HG03064 (cell line): ENCODE results near the gene AFF1.

ENCODE experiments used
- ATAC-seq: cut with Tn5 transposase; IDR thresholded peaks from one replicate; pipeline ENCODE4 v1.9.1; 2021; ENCODE audit warnings: low read depth; ENCODE audit not compliant: unreplicated experiment

The AFF1 gene

DNA sequence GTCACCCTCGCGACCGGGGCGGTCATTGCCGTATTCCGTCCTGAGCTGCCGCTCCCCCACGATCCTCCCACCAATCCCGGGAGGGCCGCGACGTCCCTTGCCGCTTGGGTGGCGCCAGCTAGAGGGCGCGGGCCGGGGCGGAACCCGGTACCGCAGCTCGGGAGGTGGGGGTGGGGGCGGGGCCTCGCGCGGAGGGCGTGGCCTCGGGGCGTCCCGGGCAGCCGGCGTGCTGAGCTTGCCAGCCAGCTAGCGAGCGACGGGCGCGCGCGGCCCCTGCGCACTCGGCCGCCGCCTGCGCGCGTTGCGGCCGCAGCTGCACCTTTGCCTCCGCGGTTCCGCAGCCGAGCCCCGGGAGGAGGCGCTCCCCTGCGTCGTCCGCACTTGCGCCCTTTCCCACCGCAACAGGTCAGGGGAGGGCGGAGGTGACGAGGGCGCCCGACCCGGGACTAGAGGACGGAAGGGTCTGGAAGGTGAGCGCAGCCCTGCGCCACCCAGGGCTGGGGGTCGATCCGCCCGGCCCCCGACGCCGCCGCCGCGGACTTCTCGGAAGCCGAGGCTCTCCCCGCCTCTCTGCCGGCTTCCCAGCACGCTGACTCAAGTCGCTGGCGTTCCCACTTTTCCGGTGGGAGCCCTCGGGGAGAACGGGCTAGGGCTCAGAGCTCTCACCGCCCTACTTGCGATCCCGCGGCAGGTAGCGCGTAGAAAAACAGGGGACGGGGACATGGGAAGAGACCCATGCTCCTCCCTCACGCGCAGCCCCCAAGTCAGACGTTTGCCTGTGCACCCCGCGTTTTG, at the start of gene AFF1:
Gene AFF1 (plus strand): TSS at position 241 of the 795 bp plus-strand sequence. CDS start 13,523 bp downstream, outside the sequence.
- peak; percentile 46 for ATAC-seq

- no peak for ATAC-seq
Measured at GRCh38 chr4:86890790-86891189, 44.0 kb upstream of the AFF1 start.

DNA sequence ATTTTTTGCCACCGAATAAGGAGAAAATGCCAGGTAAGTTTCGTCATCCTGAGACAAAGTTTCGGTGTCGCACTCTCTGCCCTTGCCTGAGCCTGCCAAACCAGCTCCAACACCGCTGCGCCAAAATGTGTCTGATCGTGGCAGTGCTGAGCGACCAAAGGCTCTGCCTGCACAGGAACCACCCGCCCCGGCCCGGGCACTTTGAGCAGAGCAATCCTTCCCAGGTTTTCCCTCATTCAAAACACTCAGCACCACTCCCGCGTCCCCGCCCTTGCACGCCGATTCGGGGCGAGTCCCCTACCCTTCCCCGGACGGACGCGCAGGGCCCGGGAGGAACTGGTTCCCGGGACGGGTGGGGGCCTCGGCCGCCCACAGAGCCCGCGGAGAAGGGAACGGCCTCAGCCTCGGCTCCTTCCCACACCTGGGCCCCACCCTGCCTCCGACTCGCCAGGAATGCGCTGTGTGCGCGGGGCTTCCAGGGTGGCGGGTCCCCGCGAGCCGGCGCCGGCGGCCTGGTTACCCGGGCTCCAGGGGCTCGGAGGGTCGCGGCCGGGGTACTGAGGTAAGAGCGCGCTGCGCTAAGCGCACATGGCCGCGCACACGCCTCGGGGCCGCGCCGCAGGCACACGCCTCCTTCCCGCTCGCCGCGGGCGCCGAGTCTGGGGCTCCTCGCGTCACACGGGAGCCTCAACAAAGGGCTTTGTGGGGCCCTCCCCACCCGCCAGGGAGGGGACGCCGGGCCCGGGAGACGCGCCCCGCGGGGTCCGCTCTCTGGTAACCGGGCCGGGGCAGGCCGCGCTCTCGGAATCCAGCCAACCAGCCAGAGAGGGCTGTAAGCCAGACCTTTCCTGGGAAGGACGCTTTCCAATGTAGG, 42.8 kb upstream of the AFF1 start, which contains the start of gene C4orf36:
Gene C4orf36 (minus strand): TSS at position 661 of the 874 bp plus-strand sequence. CDS start 902 bp downstream, outside the sequence.
- peak; percentile 57 for ATAC-seq

- no peak for ATAC-seq
Measured at GRCh38 chr4:86892636-86892960, 42.2 kb upstream of the AFF1 start.

- no peak for ATAC-seq
Measured at GRCh38 chr4:86893136-86893535, 41.7 kb upstream of the AFF1 start.

GRCh38 chr4:86894455-86894854, 40.4 kb upstream of the AFF1 start:
- no peak for ATAC-seq

DNA sequence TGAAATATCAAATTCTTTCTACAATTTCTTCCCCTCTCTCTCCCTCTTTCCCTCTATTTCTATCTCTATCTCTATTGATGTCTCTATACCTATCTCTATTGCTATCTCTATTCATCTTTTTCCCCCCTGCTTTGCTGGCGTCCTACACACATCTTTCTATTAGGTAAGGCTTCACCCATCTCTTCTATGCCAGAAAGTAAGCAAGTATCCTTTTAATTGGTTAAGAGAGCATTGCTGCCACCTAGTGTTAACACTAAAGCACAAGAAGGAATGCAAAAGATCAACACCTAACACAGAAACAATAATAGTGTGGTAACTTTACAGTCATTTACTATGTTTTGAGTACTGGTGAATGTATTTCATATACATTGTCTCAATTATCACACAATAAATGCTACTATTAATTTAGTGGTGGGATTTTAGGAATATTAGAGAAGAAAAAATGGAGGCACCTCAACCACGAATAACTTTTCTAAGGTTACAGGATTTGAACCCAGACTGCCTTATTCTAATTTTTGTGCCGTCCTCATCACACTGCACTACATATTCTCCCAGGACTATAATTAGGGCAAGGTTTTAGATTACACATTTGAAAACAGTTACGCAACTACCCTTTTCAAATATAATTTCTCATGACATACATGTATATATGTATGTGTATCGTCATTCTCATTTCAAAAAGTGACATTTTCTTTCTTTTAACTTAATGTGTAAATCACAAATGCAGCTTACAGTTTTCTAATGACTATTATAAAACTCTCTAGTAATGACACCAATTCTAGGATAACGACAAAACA, 38.9 kb upstream of the AFF1 start:
- no peak for ATAC-seq

GRCh38 chr4:86896596-86896995, 38.2 kb upstream of the AFF1 start:
- no peak for ATAC-seq

DNA sequence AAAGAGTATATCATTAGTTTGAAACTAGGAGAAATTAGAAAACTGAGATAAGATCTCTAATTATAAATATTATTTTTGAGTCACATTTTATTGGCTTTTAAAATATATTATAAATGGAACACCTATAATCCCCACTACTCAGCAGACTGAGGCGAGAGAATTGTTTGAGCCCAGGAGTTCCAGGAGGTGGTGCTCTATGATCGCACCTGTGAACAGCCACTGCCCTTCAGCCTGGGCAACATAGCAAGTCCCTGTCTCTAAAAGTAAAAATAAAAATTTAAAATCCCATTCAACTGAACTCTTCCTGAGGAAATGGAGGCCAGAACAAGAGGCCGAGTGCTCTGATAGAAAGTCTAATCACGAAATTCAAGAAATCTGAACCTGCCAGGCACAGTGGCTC, 36.2 kb upstream of the AFF1 start:
- ATAC-seq, result no peak

DNA sequence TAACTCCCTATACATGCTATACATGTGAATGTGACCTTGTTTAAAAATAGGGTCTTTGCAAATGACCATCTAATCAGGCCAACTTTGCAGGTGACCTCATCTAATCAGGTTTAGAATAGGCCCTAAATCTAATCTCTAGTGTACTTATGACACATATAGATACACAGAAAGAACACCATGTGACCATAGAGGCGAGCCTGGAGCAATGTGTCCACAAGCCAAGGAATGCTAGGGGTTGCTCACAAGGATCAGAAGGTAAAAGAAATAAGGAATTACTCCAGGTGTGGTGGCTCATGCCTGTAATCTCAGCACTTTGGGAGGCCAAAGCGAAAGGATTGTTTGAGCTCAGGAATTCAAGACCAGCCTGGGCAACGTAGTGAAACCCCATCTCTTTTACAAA, 32.9 kb upstream of the AFF1 start:
- ATAC-seq, result no peak

- no peak for ATAC-seq
Measured at GRCh38 chr4:86908251-86908657, 26.6 kb upstream of the AFF1 start.

GRCh38 chr4:86909546-86910295, 25.1 kb upstream of the AFF1 start:
- no peak for ATAC-seq

DNA sequence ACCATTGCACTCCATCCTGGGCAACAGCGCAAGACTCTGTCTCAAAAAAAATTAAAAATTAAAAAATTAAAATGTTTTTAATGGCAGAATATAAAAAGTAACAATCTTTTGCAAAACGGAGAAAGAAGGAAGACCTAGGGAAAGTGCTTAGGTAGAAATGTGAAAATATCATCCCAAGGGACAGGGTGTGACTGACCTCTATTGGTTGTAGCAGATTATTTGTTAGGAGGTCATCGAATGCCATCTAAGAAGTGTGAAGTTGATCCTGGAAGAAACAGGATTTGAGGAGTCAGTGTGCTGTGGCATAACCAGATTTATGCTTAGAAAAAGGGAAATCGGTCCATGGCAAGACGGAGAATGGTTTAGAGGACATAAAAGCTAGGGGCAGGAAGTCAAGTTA, 24.4 kb upstream of the AFF1 start:
- no peak for ATAC-seq

DNA sequence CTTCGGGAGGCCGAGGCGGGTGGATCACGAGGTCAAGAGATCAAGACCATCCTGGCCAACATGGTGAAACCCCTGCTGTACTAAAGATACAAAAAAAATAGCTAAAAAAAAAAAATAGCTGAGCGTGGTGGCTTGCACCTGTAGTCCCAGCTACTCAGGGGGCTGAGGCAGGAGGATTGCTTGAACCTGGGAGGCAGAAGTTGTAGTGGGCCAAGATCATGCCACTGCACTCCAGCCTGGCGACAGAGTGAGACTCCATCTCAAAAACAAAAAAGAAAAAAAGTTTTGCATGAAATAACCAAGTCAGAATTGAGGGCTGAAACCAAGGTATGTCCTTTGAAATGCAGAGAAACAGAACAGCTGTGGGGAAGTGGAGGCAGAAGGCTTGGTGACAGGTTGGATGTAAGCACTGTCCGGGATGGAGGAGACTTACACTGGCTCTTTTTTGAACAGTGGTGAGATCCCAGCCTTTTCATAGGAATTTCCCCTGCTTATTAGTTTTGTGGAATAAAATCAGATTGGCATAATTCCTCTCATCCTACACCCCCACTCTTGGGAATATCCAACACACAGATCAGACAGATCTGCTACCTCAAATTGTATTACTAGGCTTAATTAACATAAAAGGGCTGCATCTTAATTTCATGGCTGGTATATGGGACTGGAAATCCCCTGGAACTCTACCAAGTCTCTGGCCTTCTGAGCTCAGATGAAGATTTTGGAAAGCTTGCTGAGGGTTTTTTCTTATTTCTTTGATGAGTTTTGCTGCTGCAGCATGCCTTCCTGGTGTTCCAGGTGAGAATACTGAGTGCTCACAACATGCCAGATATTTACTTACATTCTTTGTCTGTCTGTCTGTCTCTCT, 23.8 kb upstream of the AFF1 start:
- no peak for ATAC-seq

- no peak for ATAC-seq
Measured at GRCh38 chr4:86916392-86916791, 18.4 kb upstream of the AFF1 start.

DNA sequence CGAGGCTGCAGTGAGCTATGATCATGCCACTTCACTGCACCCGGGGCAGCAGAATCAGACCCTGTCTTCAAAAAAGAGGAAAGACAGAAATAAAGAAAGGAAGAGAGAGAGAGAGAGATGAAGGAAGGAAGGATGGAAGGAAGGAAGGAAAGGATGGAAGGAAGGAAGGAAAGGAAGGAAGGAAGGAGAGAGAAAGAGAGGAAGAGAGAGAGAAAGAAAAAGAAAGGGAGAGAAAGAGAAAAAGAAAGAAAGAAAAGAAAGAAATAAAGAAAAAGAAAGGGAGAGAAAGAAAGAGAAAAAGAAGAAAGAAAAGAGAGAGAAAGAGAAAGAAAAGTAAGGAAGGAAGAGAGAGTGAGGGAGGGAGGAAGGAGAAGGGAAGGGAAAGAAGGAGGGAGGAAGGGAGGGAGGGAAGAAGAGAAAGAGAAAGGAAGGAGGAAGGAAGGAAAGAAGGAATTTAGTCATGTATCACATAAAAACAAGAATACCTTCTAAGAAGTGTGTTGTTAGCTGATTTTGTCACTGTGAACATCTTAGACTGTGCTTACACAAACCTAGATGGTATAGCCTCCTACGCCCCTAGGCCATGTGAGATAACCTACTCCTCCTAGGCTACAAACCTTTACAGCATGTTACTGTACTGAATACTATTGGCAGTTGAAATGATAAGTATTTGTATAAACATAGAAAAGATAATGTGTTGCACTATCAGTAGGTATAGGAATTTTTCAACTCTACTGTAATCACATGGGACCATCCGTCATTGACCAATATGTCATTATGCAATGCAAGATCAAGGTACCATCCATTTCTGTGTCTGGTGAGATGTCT, 17.4 kb upstream of the AFF1 start:
- ATAC-seq, result no peak

DNA sequence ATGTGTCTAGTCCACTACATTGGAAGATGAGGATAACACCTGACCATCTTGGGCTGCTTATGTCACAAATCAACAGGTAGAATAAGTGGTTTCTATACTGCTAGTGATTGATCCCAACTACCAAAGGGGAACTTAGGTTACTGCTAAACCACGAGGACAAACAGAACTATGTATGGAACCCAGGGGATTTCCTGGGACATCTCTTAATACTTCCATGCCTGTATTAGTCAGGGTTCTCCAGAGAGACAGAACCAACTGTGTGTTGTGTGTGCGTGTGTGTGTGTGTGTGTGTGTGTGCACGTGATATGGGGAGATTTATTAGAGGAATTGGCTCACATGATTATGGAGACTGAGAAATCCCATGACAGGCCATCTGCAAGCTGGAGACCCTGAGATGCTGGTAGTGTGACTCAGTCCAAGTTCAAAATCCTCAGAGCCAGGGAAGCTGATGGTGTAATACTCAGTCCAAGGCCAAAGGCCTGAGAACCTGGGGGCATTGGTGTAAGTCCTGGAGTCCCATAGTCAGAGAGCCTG, 16.2 kb upstream of the AFF1 start:
- ATAC-seq, result no peak

DNA sequence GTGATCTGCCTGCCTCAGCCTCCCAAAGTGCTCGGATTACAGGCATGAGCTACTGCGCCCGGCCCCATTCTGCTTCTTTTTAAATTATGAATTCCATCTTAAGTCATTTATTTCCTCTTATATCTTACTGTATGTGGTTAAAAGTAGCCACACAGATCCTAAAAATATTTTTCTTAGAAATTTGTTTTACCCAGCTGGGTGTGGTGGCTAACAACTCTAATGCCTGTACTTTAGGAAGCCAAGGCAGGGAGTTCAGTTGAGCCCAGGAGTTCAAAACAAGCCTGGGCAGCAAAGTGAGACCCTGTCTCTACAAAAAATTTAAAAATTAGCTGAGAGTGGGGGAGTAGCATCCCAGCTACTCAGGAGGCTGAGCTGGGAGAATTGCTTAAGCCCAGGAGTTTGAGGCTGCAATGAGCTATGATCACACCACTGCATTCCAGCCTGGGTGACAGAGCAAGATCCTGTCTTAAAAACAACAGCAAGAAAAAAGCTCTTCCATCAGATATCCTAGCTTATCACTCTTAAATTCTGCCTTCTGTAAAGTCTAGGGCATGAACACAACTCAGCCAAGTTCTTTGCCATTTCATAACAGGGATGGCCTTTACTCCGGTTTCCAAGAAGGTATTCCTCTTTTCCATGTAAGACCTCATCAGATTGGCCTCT, 15.1 kb upstream of the AFF1 start:
- ATAC-seq, result no peak
